K562 (cell line): ENCODE results near the gene SERTAD2. TPM values are rescaled to one million over a fixed set of nuclear protein-coding genes. Genes with fewer than 3 reads are reported as not detected.

ENCODE experiments used
- CEBPB ChIP-seq: fragments of 450-650 bp; IDR thresholded peaks from 2 replicates; pipeline ENCODE4 v1.6.1; 2016; ENCODE audit warnings: missing genetic modification characterization, missing compliant biosample characterization
- CEBPG ChIP-seq, 3 experiments: fragments of 200-800 bp in 1 of 3; sonication (Bioruptor generic) in 1 of 3; sonication (generic) in 1 of 3; formaldehyde crosslinking in 1 of 3; IDR thresholded peaks in 2 of 3; conservative IDR thresholded peaks in 1 of 3; 2 replicates each; pipeline versions ENCODE4 v1.6.1 to v1.8.0; 2016 to 2022; ENCODE audit warnings: missing compliant biosample characterization in 2 of 3, missing genetic modification characterization in 2 of 3, mild to moderate bottlenecking in 1 of 3, missing genetic modification reagents in 1 of 3
- FOXJ2 ChIP-seq: fragments of 200-800 bp; sonication (Bioruptor generic); IDR thresholded peaks from 2 replicates; pipeline ENCODE4 v1.6.1; 2016; ENCODE audit warnings: missing genetic modification characterization, missing compliant biosample characterization
- ILK ChIP-seq: fragments of 450-650 bp; IDR thresholded peaks from 2 replicates; pipeline ENCODE4 v1.6.1; 2016; ENCODE audit warnings: missing genetic modification characterization, low read depth, mild to moderate bottlenecking, missing compliant biosample characterization, moderate library complexity, borderline replicate concordance
- NFRKB ChIP-seq: fragments of 450-650 bp; IDR thresholded peaks from 2 replicates; pipeline ENCODE4 v1.6.1; 2016; ENCODE audit warnings: low read depth
- RNF219 ChIP-seq: fragments of 250-450 bp; sonication (Bioruptor Pico); IDR thresholded peaks from 2 replicates; pipeline ENCODE4 v1.5.0; 2022; ENCODE audit warnings: mild to moderate bottlenecking
- SETDB1 ChIP-seq: IDR thresholded peaks from one replicate; pipeline ENCODE4 v1.6.1; 2012; ENCODE audit warnings: low read length, control low read depth, inconsistent platforms
- SREBF2 ChIP-seq: sonication (generic); formaldehyde crosslinking; IDR thresholded peaks from 2 replicates; pipeline ENCODE4 v1.4.0; 2020; ENCODE audit warnings: mild to moderate bottlenecking, missing genetic modification reagents
- SUPT5H ChIP-seq: fragments of 450-650 bp; IDR thresholded peaks from 2 replicates; pipeline ENCODE4 v1.6.1; 2016
- THRB ChIP-seq: fragments of 450-650 bp; formaldehyde crosslinking; conservative IDR thresholded peaks from 2 replicates; pipeline ENCODE4 v1.4.0; 2022; ENCODE audit warnings: mild to moderate bottlenecking, missing genetic modification characterization
- TRIM25 ChIP-seq: fragments of 450-650 bp; IDR thresholded peaks from 2 replicates; pipeline ENCODE4 v1.7.0; 2016; ENCODE audit warnings: borderline replicate concordance
- USF2 ChIP-seq: sonication (generic); formaldehyde crosslinking; IDR thresholded peaks from 2 replicates; pipeline ENCODE4 v1.5.0; 2020; ENCODE audit warnings: missing genetic modification reagents
- VEZF1 ChIP-seq: fragments of 200-800 bp; sonication (Bioruptor generic); IDR thresholded peaks from 2 replicates; pipeline ENCODE4 v1.6.1; 2017; ENCODE audit warnings: missing genetic modification characterization, missing compliant biosample characterization
- ZNF280B ChIP-seq: fragments of 250-450 bp; sonication (Bioruptor Pico); IDR thresholded peaks from 2 replicates; pipeline ENCODE4 v1.5.1; 2021; ENCODE audit warnings: mild to moderate bottlenecking
- ZNF436 ChIP-seq: fragments of 250-450, 450-650 bp; sonication (Bioruptor Pico); formaldehyde crosslinking; IDR thresholded peaks from 2 replicates; pipeline ENCODE4 v1.7.0; 2020; ENCODE audit warnings: mild to moderate bottlenecking
- ZNF589 ChIP-seq: fragments of 200-800 bp; sonication (Bioruptor generic); IDR thresholded peaks from 2 replicates; pipeline ENCODE4 v1.6.1; 2016; ENCODE audit warnings: low read depth, missing genetic modification characterization, missing compliant biosample characterization
- polyA plus RNA-seq, 8 experiments: library from polyadenylated mRNA; depleted of rRNA in 4 of 8; stranded (reverse) in 5 of 8; unstranded in 3 of 8; fragments of >200 nt; fragmentation: Nextera tagmentation in 2 of 8; fragmentation: Illumina TruSeq in 1 of 8; extraction: Ambion mirVana in 2 of 8; extraction: Trizol in 1 of 8; gene quantifications; 2 replicates each; pipeline versions ENCODE4 v1.2.1 to v1.2.3, GENCODE V29; 2011 to 2014; ENCODE audit warnings: inconsistent platforms in 1 of 8, missing spikeins in 1 of 8
- total RNA-seq, 7 experiments: library from RNA; depleted of rRNA in 6 of 7; stranded (reverse); fragments of >200 nt in 6 of 7; fragmentation: Illumina TruSeq in 2 of 7; extraction: Trizol in 2 of 7; gene quantifications; 2 replicates each; pipeline versions ENCODE4 v1.2.1 to v1.2.3, GENCODE V29; 2011 to 2021; ENCODE audit warnings: low replicate concordance in 1 of 7

The SERTAD2 gene
- total and polyA plus RNA-seq, 9 of the 15 experiments (the other 6 are each of a cell fraction or from before 2014, with no cell fraction given) = 3.0 to 12.5 (median 6.1) TPM

GRCh38 chr2:64606479-64607363, 47.0 kb downstream of the SERTAD2 start (continued):
- peak; percentile 32; the same call in 1 of the 2 replicates for TF ChIP-seq VEZF1 (CRISPR knock-in tag)
- TF ChIP-seq ZNF589 (CRISPR knock-in tag) = 0 out of 2 replicates have a peak, but pooled peaks have one; percentile 40
- TF ChIP-seq RNF219 (CRISPR knock-in tag) = no peak
- no peak for TF ChIP-seq ZNF436 (CRISPR knock-in tag)
- TF ChIP-seq FOXJ2 (tag) = no peak
- TF ChIP-seq TRIM25 = no peak
- TF ChIP-seq ZNF280B (CRISPR knock-in tag) = no peak
- no peak for TF ChIP-seq ILK (tag)
- 0 out of 2 replicates have a peak, but pooled peaks have one; percentile 54 for TF ChIP-seq SREBF2 (CRISPR knock-in tag)
- no peak for TF ChIP-seq CEBPB
- TF ChIP-seq USF2 = no peak
- no peak for TF ChIP-seq CEBPG (CRISPR knock-in tag; IDR thresholded peaks at IDR 0.05)
- TF ChIP-seq CEBPG (tag; conservative IDR thresholded peaks at IDR 0.05 in 1 of 2, IDR thresholded peaks at IDR 0.05 in 1 of 2) = no peak
- TF ChIP-seq NFRKB = no peak; the same call in 1 of the 2 replicates
- peak; percentile 63; the same call in 1 of the 2 replicates for TF ChIP-seq SUPT5H
- TF ChIP-seq SETDB1 = no peak
- TF ChIP-seq THRB (CRISPR knock-in tag) = no peak
